GM12878 (cell line): ENCODE results near the gene ERVMER34-1.

ENCODE experiments used
- FOXM1 ChIP-seq: IDR thresholded peaks from 2 replicates; pipeline ENCODE4 v1.6.1; 2012; ENCODE audit warnings: low read depth, mild to moderate bottlenecking, inconsistent platforms, low read length, moderate library complexity
- KAT2A ChIP-seq: conservative IDR thresholded peaks from 2 replicates; pipeline ENCODE4 v1.6.1; 2011; ENCODE audit warnings: low read depth, low read length; ENCODE audit not compliant: control insufficient read depth
- MTA3 ChIP-seq: IDR thresholded peaks from 2 replicates; pipeline ENCODE4 v1.6.1; 2012; ENCODE audit warnings: low read length, inconsistent platforms, borderline replicate concordance
- NR2C1 ChIP-seq: fragments of 450-650 bp; IDR thresholded peaks from 2 replicates; pipeline ENCODE4 v1.6.1; 2017; ENCODE audit warnings: antibody characterized with exemption, mild to moderate bottlenecking, moderate library complexity
- NRF1 ChIP-seq: conservative IDR thresholded peaks from 2 replicates; pipeline ENCODE4 v1.6.1; 2011; ENCODE audit warnings: mild to moderate bottlenecking, low read depth, low read length, improper control_type of control experiment
- PAX5 ChIP-seq: IDR thresholded peaks from 2 replicates; pipeline ENCODE4 v1.6.1; 2011; ENCODE audit warnings: low read depth, low read length, borderline replicate concordance
- RCOR1 ChIP-seq: conservative IDR thresholded peaks from 2 replicates; pipeline ENCODE4 v1.6.1; 2012; ENCODE audit warnings: low read depth, low read length, improper control_type of control experiment
- STAT1 ChIP-seq: fragments of 450-650 bp; conservative IDR thresholded peaks from 2 replicates; pipeline ENCODE4 v1.6.1; 2014; ENCODE audit warnings: antibody characterized with exemption, mild to moderate bottlenecking
- SUZ12 ChIP-seq: fragments of 200-600 bp; sonication (generic); IDR thresholded peaks from one replicate; pipeline ENCODE4 v1.6.1; 2018; ENCODE audit warnings: antibody characterized with exemption, mild to moderate bottlenecking; ENCODE audit not compliant: unreplicated experiment
- TCF7 ChIP-seq: IDR thresholded peaks from 2 replicates; pipeline ENCODE4 v1.6.1; 2014; ENCODE audit warnings: antibody characterized with exemption, borderline replicate concordance
- TF ChIP-seq, protein P1 (sequence below), 3 experiments: IDR thresholded peaks in 2 of 3; conservative IDR thresholded peaks in 1 of 3; 2 replicates each; pipeline ENCODE4 v1.5.1; 2011; ENCODE audit warnings: low read depth in 3 of 3, low read length in 3 of 3, mild to moderate bottlenecking in 3 of 3, control low read depth in 2 of 3, moderate library complexity in 2 of 3, inconsistent platforms in 1 of 3, mixed read lengths in 1 of 3; ENCODE audit not compliant: control insufficient read depth in 2 of 3, insufficient read depth in 1 of 3; ENCODE audit errors: extremely low read depth in 1 of 3

DNA sequence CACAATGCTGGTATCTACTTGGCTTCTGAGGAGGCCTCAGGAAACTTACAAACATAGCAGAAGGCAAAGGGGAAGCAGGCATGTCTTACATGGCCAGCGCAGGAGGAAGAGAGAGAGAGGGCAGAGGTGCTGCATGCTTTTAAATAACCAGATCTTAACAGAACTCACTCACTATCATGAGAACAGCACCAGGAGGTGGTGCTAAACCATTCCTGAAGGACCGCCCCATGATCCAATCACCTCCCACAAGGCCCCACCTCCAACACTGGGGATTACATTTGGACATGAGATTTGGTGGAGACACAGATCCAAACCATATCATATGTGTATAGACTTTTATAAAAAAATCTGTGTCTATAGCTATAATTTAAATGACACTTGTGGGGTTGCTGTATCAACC is 48.6 kb upstream of the ERVMER34-1 start:
- no peak for TF ChIP-seq TCF7
- TF ChIP-seq, protein P1, sequence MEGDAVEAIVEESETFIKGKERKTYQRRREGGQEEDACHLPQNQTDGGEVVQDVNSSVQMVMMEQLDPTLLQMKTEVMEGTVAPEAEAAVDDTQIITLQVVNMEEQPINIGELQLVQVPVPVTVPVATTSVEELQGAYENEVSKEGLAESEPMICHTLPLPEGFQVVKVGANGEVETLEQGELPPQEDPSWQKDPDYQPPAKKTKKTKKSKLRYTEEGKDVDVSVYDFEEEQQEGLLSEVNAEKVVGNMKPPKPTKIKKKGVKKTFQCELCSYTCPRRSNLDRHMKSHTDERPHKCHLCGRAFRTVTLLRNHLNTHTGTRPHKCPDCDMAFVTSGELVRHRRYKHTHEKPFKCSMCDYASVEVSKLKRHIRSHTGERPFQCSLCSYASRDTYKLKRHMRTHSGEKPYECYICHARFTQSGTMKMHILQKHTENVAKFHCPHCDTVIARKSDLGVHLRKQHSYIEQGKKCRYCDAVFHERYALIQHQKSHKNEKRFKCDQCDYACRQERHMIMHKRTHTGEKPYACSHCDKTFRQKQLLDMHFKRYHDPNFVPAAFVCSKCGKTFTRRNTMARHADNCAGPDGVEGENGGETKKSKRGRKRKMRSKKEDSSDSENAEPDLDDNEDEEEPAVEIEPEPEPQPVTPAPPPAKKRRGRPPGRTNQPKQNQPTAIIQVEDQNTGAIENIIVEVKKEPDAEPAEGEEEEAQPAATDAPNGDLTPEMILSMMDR (IDR thresholded peaks at IDR 0.05 in 2 of 3, conservative IDR thresholded peaks at IDR 0.05 in 1 of 3; ENCODE audit: control insufficient read depth in 2 of 3, extremely low read depth in 1 of 3, insufficient read depth in 1 of 3, low read depth in 3 of 3, low read length in 3 of 3): no peak
- TF ChIP-seq MTA3: no peak
- TF ChIP-seq NR2C1: no peak
- TF ChIP-seq SUZ12: no peak
- no peak for TF ChIP-seq KAT2A
- TF ChIP-seq STAT1: no peak
- no peak for TF ChIP-seq NRF1
- no peak for TF ChIP-seq PAX5
- TF ChIP-seq RCOR1: no peak
- TF ChIP-seq FOXM1: no peak
